SK-N-MC (cell line): ENCODE measurements around the gene CRACDL.

Source experiments
- DNase-seq: peaks from one replicate; pipeline ENCODE4 v3.0.0-alpha.2; 2011; ENCODE audit warnings: low read depth, low spot score
- H3K27ac ChIP-seq: fragments of 200-600 bp; sonication (generic); 2 replicates; pipeline ENCODE4 v1.5.1; 2016; ENCODE audit warnings: mixed run types
- H3K36me3 ChIP-seq: fragments of 200-600 bp; sonication (generic); 2 replicates; pipeline ENCODE4 v1.6.1; 2017; ENCODE audit warnings: antibody characterized with exemption, low read length, mixed read lengths; ENCODE audit not compliant: insufficient read depth
- H3K4me3 ChIP-seq: fragments of 200-600 bp; sonication (generic); 2 replicates; pipeline ENCODE4 v1.5.1; 2016
- H3K9ac ChIP-seq: fragments of 200-600 bp; sonication (generic); 2 replicates; pipeline ENCODE4 v1.8.0; 2017; ENCODE audit warnings: mixed run types, mixed read lengths; ENCODE audit not compliant: insufficient read length
- H3K9me3 ChIP-seq: fragments of 200-600 bp; sonication (generic); 2 replicates; pipeline ENCODE4 v1.6.1; 2017; ENCODE audit warnings: low read depth, mild to moderate bottlenecking, antibody characterized with exemption, low read length, moderate library complexity, mixed read lengths
- EZH2 ChIP-seq: fragments of 200-600 bp; sonication (generic); IDR thresholded peaks from one replicate; pipeline ENCODE4 v1.6.1; 2017; ENCODE audit warnings: antibody characterized with exemption
- FOXP2 ChIP-seq: optimal IDR thresholded peaks from 2 replicates; pipeline ENCODE3; 2011; ENCODE audit warnings: mild to moderate bottlenecking, moderate library complexity; ENCODE audit not compliant: insufficient read depth; ENCODE audit errors: extremely low read length, control extremely low read depth
- POLR2AphosphoS5 ChIP-seq: IDR thresholded peaks from 2 replicates; pipeline ENCODE4 v1.6.1; 2012; ENCODE audit warnings: mild to moderate bottlenecking, low read depth, low read length, borderline replicate concordance

The CRACDL gene

GRCh38 chr2:98896416-98896815, 39.6 kb downstream of the CRACDL start:
- H3K36me3 ChIP-seq: no peaks in the 10 kb centered on the region
- no peak for DNase-seq
- no peak for TF ChIP-seq POLR2AphosphoS5
- TF ChIP-seq EZH2: no peak
- no peak for TF ChIP-seq FOXP2

GRCh38 chr2:98895901-98896300, 40.1 kb downstream of the CRACDL start:
- no peak overlapping the region for H3K27ac ChIP-seq
- no peak overlapping the region for H3K9ac ChIP-seq
- TF ChIP-seq POLR2AphosphoS5: no peak
- TF ChIP-seq EZH2: no peak
- no peak for TF ChIP-seq FOXP2
- H3K4me3 ChIP-seq: no peak overlapping the region
- no peaks in the 10 kb centered on the region for H3K36me3 ChIP-seq
- no peak for DNase-seq
- H3K9me3 ChIP-seq: no peaks in the 10 kb centered on the region

More at GRCh38 chr2:98896416-98896815, 39.6 kb downstream of the CRACDL start:
- Histone ChIP-seq H3K9ac (no peak overlapping the region), H3K27ac (no peak overlapping the region), H3K9me3 (no peaks in the 10 kb centered on the region), H3K4me3 (no peak overlapping the region)

GRCh38 chr2:98895221-98895620, 40.8 kb downstream of the CRACDL start:
- H3K36me3 ChIP-seq: no peaks in the 10 kb centered on the region
- H3K27ac ChIP-seq: no peak overlapping the region
- DNase-seq: no peak
- TF ChIP-seq EZH2 (no peak), POLR2AphosphoS5 (no peak), FOXP2 (no peak)
- no peaks in the 10 kb centered on the region for H3K9me3 ChIP-seq
- H3K9ac ChIP-seq: no peak overlapping the region
- no peak overlapping the region for H3K4me3 ChIP-seq

GRCh38 chr2:98894331-98895000, 41.6 kb downstream of the CRACDL start:
- DNase-seq: no peak
- H3K4me3 ChIP-seq: no peak overlapping the region
- no peak for TF ChIP-seq POLR2AphosphoS5
- no peaks in the 10 kb centered on the region for H3K36me3 ChIP-seq
- H3K27ac ChIP-seq: no peak overlapping the region
- H3K9ac ChIP-seq: no peak overlapping the region
- no peaks in the 10 kb centered on the region for H3K9me3 ChIP-seq

- TF ChIP-seq FOXP2 (no peak), POLR2AphosphoS5 (no peak), EZH2 (no peak)
- no peak overlapping the region for H3K27ac ChIP-seq
- DNase-seq: no peak
- no peak overlapping the region for H3K4me3 ChIP-seq
- no peaks in the 10 kb centered on the region for H3K36me3 ChIP-seq
- no peaks in the 10 kb centered on the region for H3K9me3 ChIP-seq
- H3K9ac ChIP-seq: no peak overlapping the region
These were observed 42.1 kb downstream of the CRACDL start for GRCh38 chr2:98893911-98894321.

GRCh38 chr2:98892871-98893270, 43.2 kb downstream of the CRACDL start:
- Histone ChIP-seq H3K9me3 (no peaks in the 10 kb centered on the region), H3K27ac (no peak overlapping the region), H3K4me3 (no peak overlapping the region), H3K9ac (no peak overlapping the region), H3K36me3 (no peaks in the 10 kb centered on the region)
- TF ChIP-seq POLR2AphosphoS5 (no peak), EZH2 (no peak), FOXP2 (no peak)
- no peak for DNase-seq

- no peaks in the 10 kb centered on the region for H3K9me3 ChIP-seq
- H3K27ac ChIP-seq: no peak overlapping the region
- H3K4me3 ChIP-seq: no peak overlapping the region
- no peak overlapping the region for H3K9ac ChIP-seq
- TF ChIP-seq EZH2: no peak
- TF ChIP-seq POLR2AphosphoS5: no peak
- TF ChIP-seq FOXP2: no peak
- no peak for DNase-seq
- no peaks in the 10 kb centered on the region for H3K36me3 ChIP-seq
These were observed 44.4 kb downstream of the CRACDL start for GRCh38 chr2:98891591-98891990.

GRCh38 chr2:98886066-98886554, 49.9 kb downstream of the CRACDL start:
- TF ChIP-seq EZH2 (no peak), POLR2AphosphoS5 (no peak), FOXP2 (no peak)
- H3K27ac ChIP-seq: no peak overlapping the region
- DNase-seq: no peak

GRCh38 chr2:98884658-98885057, 51.4 kb downstream of the CRACDL start:
- H3K4me3 ChIP-seq: no peak overlapping the region
- H3K36me3 ChIP-seq: no peaks in the 10 kb centered on the region
- H3K27ac ChIP-seq: no peak overlapping the region
- no peaks in the 10 kb centered on the region for H3K9me3 ChIP-seq
- TF ChIP-seq FOXP2: no peak
- TF ChIP-seq EZH2: no peak
- TF ChIP-seq POLR2AphosphoS5: no peak
- no peak overlapping the region for H3K9ac ChIP-seq
- DNase-seq: no peak

More at GRCh38 chr2:98886066-98886554, 49.9 kb downstream of the CRACDL start:
- H3K9ac ChIP-seq: no peak overlapping the region
- no peak overlapping the region for H3K4me3 ChIP-seq
- H3K36me3 ChIP-seq: no peaks in the 10 kb centered on the region
- H3K9me3 ChIP-seq: no peaks in the 10 kb centered on the region
